Breast epithelium (tissue), 3 donors: ENCODE measurements around the gene ADD2.

Experiments used
- POLR2A ChIP-seq: fragments of 450-650 bp; IDR thresholded peaks from one replicate; pipeline ENCODE4 v1.6.1; 2016; ENCODE audit warnings: antibody characterized with exemption, mild to moderate bottlenecking, moderate library complexity
- TF ChIP-seq, protein P1 (sequence below), 3 donors: fragments of 450-650 bp; IDR thresholded peaks; one replicate each; pipeline ENCODE4 v1.5.1; 2016 to 2017; ENCODE audit warnings: antibody characterized with exemption in 3 of 3, mild to moderate bottlenecking in 3 of 3, moderate library complexity in 3 of 3

DNA sequence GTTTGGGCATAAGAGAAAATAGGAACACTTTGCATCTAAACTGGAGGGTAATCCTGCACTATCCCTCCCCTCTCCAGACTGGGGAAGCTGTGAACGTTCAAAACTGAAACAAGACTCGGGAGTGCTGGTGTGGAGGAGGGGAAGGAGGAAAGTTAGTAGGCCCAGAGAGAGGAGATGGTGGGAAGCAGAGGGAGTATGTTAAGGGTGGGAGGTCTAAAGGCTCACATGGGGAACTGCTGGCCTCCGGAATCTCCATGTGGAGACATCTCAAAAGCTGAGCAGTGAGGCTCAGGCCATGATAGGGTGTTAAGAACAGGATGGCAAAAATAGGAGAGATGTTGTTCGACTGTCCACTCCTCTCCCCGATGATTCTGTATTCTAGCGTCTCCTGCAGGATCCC, 47.9 kb downstream of the ADD2 start:
- TF ChIP-seq, protein P1, sequence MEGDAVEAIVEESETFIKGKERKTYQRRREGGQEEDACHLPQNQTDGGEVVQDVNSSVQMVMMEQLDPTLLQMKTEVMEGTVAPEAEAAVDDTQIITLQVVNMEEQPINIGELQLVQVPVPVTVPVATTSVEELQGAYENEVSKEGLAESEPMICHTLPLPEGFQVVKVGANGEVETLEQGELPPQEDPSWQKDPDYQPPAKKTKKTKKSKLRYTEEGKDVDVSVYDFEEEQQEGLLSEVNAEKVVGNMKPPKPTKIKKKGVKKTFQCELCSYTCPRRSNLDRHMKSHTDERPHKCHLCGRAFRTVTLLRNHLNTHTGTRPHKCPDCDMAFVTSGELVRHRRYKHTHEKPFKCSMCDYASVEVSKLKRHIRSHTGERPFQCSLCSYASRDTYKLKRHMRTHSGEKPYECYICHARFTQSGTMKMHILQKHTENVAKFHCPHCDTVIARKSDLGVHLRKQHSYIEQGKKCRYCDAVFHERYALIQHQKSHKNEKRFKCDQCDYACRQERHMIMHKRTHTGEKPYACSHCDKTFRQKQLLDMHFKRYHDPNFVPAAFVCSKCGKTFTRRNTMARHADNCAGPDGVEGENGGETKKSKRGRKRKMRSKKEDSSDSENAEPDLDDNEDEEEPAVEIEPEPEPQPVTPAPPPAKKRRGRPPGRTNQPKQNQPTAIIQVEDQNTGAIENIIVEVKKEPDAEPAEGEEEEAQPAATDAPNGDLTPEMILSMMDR (IDR thresholded peaks at IDR 0.05) = no peak
- TF ChIP-seq POLR2A = no peak
